GM12872 (cell line): ENCODE data around the gene OSBP2.

Experiments
- CTCF ChIP-seq: IDR thresholded peaks from 3 replicates; pipeline ENCODE4 v1.5.1; 2011; ENCODE audit warnings: low read depth, mild to moderate bottlenecking, low read length, moderate library complexity; ENCODE audit not compliant: insufficient read depth

OSBP2 gene

GRCh38 chr22:30890686-30891442, 196.2 kb downstream of the OSBP2 start:
- TF ChIP-seq CTCF, result peak; percentile 96

DNA sequence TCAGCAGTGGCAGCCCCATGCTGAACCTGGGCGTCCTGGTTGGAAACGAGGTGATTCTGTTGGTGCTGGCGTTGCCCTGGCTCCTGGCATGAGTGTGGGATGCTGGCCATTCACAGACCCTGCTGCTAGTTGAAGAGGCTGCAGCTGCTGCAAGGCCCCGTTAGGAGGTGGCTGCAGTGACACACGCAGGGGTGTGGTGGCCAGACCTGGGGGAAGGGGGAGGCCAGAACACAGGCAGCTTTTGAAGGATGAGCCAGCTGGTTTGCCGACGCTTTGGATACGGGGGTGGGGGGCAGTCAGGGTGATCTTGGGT, 196.7 kb downstream of the OSBP2 start:
- no peak for TF ChIP-seq CTCF

- no peak for TF ChIP-seq CTCF
These were observed 197.1 kb downstream of the OSBP2 start for GRCh38 chr22:30891781-30892180.

DNA sequence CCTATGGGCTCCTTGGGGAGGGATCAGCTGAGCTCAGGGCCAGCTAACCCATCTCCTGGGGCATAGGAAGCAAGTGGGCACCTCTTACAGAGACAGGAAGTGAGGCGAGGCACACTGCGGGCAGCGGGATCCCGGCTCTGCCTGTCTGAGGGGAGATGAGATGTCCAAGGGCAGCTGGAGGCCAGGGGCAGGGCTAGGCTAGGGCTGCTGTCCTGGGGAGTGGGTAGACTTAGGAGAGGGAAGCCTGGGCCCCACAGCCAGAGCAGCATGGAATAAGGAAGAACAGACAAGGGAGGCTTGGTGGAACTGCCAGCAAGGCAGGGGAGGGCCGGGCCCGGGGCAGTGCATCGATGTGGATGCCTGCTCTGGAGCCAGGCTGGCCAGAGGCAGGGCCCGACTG, 197.6 kb downstream of the OSBP2 start:
- TF ChIP-seq CTCF, result no peak

DNA sequence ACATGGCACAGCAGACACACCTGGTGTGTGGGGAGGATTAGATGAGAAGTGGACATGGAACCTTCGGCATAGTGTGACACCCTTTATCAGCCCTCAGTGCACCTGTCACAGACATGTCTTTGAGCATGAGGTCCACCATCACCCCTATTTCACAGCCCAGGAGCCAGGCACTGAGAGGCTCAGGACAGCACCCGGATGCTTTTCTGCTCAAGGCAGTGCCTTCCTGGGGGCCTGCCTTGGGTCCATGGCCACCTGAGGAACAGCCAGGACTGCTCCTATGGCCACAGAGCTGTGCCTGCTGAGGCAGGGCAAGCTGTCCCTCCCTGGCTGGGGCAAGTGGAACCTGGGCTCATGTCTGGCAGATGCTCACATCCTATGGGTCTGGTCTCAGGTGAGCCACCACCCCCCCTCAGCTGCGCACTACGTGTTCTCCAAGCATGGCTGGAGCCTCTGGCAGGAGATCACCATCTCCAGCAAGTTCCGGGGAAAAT, 198.1 kb downstream of the OSBP2 start:
- no peak for TF ChIP-seq CTCF

- no peak for TF ChIP-seq CTCF
These were observed 199.0 kb downstream of the OSBP2 start for GRCh38 chr22:30893434-30894370.

DNA sequence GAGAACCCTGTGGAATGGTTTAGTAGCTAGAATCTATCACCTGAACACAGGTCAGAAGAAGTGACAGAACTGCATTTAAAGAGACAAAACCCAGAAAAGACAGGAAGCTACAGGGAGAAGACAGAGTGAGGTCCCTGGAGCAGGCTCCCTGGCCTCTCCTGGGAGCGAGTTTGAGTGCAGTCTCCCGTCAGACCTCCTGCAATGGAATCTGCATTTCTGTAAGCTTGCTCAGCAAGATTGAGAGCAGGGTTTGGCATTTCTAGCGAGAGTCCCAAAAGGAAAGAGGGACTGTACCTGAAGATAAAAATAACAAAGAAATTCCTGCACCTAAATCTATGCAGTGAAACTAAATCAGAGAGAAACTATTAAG, 199.7 kb downstream of the OSBP2 start:
- no peak for TF ChIP-seq CTCF
